Stimulated activated CD8-positive, alpha-beta memory T cell treated with anti-CD3 and anti-CD28 coated beads, Interleukin-2, amount 100 ng/mL, for 1 hour (primary cell): ENCODE data around the gene DUOXA2.
"Not testable (repeated sequence)": the region's sequence is repeated elsewhere in the genome, so short reads cannot be mapped to it uniquely, and the experiment has no call there.

Source experiments
- DNase-seq, 2 donors: peaks; one replicate each; pipeline ENCODE4 v3.0.0-alpha.2; 2020; ENCODE audit warnings: low read depth in 2 of 2

DUOXA2 gene

GRCh38 chr15:45095661-45096060 is 18.5 kb upstream of the DUOXA2 start:
- DNase-seq = no peak

- DNase-seq = no peak
These were observed 16.7 kb upstream of the DUOXA2 start for GRCh38 chr15:45097466-45097865.

DNA sequence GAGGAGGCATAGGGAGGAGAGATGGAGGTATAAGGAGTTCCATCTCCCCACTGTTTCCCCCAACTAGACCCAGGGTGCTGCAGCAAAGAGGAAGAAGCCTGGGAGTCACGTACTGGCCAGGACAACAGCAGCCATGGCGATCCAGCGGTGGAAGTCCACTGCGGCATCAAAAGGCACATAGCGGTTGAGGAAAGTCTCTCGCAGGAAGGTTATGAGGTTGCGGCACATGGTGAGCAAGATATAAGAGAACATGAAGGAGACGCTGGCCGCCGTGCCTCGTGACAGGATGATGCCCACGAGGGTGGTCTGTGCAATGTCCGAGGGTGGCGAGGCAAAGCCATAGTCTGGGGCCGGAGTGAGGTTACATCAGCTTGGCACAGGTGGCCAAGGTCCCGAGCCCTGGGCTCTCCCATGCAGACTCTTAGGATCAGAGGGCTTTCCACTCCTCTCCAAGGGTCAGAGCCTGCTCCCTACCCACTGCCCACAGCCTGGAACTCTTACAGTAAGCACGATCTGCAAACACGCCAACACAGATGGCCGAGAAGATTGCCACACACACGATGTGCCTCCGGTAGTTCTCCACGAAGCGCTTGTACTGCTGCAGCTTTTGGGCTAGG is 14.5 kb upstream of the DUOXA2 start:
- no peak for DNase-seq

DNA sequence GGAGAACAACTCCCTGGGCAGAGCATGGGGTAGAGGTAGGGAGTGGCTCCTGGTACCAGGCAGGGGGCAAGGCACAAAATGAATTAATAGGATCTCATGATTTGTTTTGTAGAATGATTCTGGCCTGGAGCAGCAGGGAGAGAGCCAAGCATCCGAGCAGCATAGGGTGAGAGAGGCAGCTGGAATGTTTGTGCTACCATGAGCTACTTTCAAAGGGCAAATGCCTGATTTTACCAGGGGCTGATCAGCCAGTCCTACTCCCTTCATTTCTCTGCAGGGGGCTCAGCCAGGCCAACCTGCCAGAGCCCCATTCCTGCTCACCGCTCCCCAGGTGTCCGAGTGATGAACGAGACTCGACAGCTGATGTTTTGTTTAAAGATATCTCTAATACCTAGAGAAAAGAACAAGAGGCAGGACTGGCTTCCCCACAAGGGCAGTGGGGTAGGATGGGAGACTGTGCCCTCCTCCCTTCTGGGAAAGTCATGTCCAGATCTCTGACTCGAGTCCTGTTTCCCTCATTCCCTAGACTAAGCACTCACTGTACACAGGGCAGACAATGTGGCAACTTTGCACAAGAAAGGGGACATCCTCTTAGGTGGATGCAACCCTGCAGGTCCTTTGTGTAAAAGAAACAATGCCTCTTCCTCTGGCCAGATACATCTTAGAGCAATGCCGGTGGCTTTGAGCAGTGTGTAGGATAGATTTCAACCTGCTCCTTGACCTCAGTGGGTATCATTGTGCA is 13.1 kb upstream of the DUOXA2 start:
- DNase-seq = no peak

GRCh38 chr15:45101749-45102148 is 12.4 kb upstream of the DUOXA2 start:
- no peak for DNase-seq

- no peak for DNase-seq
These were observed 11.9 kb upstream of the DUOXA2 start for GRCh38 chr15:45102226-45102625.

DNA sequence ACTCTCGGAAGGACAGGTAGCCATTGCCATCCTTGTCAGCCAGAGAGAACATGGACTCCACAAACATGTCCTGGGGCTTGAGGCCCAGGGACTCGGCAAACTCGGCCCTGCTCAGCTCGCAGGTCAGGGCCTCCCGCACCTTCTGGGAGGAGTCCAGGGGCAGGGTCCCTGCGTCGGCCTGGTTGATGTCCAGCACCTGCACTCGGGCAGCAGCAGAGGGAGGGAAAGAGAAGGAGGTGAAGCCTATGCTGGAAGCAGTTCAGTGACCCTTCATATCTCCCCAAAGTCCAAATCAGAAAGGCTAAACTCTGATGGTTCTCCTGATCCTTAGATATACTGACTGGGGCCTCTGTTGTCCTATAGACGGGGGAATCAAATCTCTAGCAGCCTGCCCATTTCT is 10.0 kb upstream of the DUOXA2 start:
- DNase-seq = not testable (repeated sequence)

- no peak for DNase-seq
These were observed 8.5 kb upstream of the DUOXA2 start for GRCh38 chr15:45105586-45105985.

GRCh38 chr15:45106002-45106790 is 7.9 kb upstream of the DUOXA2 start:
- DNase-seq = no peak

GRCh38 chr15:45107941-45108630 is 6.0 kb upstream of the DUOXA2 start:
- no peak for DNase-seq

GRCh38 chr15:45110256-45110820 is 3.8 kb upstream of the DUOXA2 start:
- no peak for DNase-seq

DNA sequence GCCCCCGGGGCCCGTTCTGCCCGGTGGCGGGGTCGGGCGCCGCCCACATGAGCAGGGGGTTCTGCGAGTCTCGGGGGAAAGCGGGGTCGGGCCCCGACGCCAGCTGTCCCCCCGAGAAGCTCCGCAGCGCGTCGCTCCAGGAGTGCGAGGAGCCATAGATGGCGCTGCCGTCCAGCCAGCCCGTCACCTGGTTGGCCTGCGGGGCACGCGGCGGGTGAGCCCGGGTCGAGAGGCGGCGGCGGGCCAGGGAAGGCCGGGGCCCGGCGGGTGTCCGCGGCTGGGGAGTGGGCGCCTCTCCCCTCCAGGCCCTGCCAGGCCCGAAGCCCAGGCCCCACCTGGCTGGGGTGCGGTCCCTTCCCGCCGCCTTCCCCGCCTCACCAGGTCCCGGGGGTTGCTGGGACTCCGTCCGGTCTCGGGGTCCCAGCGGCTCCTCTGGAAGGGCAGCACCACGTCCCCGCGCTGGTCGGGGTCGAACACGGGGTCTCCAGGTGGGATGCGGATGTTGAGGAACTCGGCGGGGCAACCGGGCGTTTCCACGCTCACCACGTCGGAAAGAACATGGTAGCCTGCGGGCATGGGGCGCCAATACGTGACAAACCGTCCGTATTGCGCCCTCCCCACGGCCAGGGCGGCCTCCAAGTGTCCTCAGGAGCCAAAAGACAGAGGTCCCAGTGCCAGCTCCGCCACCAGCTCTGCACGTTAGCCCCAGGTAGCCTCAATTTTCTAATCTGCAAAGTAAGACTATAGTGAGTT is 2.6 kb upstream of the DUOXA2 start:
- DNase-seq = no peak

DNA sequence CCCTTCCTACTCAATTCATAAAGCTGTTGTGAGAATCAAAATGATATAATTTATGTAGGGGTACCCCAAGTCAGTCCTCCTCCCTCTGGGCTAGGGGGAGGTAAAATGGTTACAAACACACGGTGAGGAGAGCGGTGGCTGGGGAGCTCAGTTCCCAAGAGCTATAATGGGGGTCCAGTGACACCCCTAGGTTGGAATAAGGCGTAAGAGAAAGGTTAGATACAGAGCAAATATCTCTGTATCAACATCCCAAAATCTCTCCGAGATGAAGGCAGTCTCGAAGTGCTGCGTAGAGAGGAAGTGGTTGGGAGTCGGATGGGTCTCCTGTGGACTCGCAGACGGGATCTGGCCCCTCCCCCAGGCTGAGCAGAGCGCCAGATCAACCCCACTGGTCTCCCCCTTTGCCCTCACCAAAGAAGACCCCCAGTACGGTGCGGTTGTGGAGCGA is 2.0 kb upstream of the DUOXA2 start:
- DNase-seq = no peak

- no peak for DNase-seq
These were observed 1.3 kb upstream of the DUOXA2 start for GRCh38 chr15:45112591-45113379.

- DNase-seq = no peak
These were observed 641 bp upstream of the DUOXA2 start for GRCh38 chr15:45113380-45113990.

DNA sequence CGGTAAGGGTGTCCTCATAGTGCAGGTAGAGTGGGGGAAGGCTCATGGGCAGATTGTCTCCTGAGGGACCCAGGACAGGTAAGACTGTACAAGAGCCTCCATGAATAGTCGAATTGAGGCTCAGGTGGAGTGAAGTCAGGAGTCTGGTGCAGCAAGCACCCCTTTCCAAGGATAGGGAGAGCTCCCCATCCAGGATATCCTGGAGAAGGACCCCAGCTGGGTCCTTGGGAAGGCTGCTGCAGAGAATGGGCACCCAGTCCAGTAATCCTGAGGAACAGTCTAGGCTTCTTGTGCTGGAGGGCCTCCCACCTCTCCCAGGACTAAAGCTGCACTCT is 592 bp downstream of the DUOXA2 start:
- no peak for DNase-seq

GRCh38 chr15:45115312-45115820 is 1.2 kb downstream of the DUOXA2 start:
- DNase-seq = no peak

DNA sequence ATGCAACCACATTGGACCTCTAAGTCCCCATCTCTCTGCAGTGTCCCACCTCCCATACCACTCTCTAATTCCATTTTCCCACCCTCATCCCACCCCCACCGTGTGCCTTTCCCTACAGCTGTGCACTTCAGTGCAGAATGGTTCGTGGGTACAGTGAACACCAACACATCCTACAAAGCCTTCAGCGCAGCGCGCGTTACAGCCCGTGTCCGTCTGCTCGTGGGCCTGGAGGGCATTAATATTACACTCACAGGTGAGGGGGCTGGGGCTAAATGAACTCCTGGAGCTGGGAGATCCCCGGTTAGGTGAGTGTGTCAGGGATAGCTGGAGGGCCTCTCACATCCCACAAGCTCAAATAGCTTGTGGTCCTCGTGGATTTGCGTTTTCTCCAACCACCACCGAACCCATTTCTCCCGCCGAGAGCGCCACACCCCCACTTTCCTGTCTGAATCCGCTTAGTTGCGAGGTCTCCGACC is 1.9 kb downstream of the DUOXA2 start:
- no peak for DNase-seq

DNA sequence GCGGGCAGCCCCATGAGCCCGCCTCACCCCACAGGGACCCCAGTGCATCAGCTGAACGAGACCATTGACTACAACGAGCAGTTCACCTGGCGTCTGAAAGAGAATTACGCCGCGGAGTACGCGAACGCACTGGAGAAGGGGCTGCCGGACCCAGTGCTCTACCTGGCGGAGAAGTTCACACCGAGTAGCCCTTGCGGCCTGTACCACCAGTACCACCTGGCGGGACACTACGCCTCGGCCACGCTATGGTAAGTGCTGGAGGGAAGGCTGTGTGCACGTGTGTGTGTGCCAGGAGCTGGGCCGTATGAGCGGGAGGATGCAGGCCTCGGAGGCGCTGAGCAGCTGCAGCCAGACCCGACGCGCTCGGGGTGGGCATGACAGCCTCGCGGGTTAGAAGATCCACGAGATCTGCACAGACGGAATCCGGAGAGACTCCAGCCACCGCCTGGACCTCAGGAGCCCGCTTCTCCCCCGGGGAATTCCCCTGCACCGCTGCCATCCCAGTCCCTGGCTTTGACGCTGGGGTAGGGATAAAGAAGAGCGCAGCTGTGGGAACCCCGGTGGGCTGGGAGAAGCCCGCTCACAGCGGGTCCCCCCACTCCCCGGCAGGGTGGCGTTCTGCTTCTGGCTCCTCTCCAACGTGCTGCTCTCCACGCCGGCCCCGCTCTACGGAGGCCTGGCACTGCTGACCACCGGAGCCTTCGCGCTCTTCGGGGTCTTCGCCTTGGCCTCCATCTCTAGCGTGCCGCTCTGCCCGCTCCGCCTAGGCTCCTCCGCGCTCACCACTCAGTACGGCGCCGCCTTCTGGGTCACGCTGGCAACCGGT is 2.6 kb downstream of the DUOXA2 start:
- no peak for DNase-seq
